DOHH2 (cell line): ENCODE results near the gene APOLD1.

ENCODE experiments used
- CTCF ChIP-seq: fragments of 200-600 bp; sonication (generic); IDR thresholded peaks from one replicate; pipeline ENCODE4 v1.5.1; 2014; ENCODE audit warnings: antibody characterized with exemption, mild to moderate bottlenecking, low read depth, low read length; ENCODE audit not compliant: poor library complexity, severe bottlenecking
- EZH2phosphoT487 ChIP-seq: fragments of 200-600 bp; sonication (generic); IDR thresholded peaks from 2 replicates; pipeline ENCODE4 v1.6.1; 2017; ENCODE audit warnings: borderline replicate concordance, mild to moderate bottlenecking, antibody characterized with exemption, low read length, moderate library complexity, mixed read lengths

GRCh38 chr12:12810553-12811021 is 25.1 kb downstream of the APOLD1 start:
- TF ChIP-seq CTCF (no peak), EZH2phosphoT487 (no peak)
